ENCODE measurements around the gene TMEM39A.

TMEM39A gene, protein sequence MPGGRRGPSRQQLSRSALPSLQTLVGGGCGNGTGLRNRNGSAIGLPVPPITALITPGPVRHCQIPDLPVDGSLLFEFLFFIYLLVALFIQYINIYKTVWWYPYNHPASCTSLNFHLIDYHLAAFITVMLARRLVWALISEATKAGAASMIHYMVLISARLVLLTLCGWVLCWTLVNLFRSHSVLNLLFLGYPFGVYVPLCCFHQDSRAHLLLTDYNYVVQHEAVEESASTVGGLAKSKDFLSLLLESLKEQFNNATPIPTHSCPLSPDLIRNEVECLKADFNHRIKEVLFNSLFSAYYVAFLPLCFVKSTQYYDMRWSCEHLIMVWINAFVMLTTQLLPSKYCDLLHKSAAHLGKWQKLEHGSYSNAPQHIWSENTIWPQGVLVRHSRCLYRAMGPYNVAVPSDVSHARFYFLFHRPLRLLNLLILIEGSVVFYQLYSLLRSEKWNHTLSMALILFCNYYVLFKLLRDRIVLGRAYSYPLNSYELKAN

DNA sequence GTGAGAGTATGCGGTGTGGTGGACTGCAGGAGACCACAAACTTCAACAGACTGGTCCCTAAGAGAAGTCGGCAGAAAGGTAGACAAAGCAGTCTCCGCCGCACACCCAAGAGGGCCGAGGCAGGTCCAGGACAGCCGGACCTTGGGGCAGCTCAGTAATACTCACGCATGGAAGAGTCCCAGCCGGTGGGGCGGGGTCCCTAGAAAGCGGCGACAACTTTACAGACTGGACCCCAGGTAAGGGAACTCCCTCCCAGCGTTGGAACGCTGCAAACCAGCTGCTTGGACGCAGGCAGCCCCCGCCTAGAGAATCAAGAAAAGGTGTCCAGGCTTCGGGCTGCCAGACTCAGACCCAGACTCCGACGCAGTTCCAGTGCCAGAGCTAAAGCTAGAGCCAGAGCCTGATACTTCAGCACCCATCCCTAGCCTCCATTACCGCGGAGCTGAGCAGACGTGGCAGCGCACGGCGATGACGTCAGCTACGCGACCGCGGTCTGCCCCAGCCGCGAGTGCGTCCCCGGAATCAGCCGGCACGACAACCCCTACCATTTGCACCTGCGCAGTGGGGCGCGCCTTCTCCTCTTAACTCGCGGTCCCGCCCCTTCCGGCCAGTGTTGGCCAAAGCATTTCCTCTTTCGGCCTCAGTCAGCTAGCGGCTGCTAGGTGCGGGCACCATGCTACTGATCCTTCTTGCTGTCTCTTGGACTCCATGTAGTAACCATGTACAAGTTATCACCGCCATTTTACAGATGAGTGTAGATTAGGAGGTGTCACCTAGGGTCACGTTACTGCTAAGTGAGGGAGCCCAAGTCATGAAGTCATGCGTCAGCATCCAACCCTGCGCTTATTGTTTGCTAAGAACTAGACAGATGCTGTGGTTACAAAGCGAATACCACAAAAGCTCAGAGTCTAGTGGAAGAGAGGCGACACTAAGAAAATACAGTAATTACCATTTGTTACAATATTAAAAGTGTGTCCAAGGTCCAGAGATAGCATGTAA lies at the start of gene TMEM39A:
TSS of gene TMEM39A (minus strand) at position 445 of the 999 bp plus-strand sequence. CDS start 1,541 bp downstream, outside the sequence.
- DNase-seq (ENCODE audit: low read depth) = peak; percentile 98

- no peak for DNase-seq (ENCODE audit: low read depth)
Measured at GRCh38 chr3:119510690-119511089, 47.3 kb upstream of the TMEM39A start.

- no peak for DNase-seq (ENCODE audit: low read depth)
Measured at GRCh38 chr3:119508172-119508845, 44.9 kb upstream of the TMEM39A start.

- no peak for DNase-seq (ENCODE audit: low read depth)
Measured at GRCh38 chr3:119507404-119507803, 44.0 kb upstream of the TMEM39A start.

DNA sequence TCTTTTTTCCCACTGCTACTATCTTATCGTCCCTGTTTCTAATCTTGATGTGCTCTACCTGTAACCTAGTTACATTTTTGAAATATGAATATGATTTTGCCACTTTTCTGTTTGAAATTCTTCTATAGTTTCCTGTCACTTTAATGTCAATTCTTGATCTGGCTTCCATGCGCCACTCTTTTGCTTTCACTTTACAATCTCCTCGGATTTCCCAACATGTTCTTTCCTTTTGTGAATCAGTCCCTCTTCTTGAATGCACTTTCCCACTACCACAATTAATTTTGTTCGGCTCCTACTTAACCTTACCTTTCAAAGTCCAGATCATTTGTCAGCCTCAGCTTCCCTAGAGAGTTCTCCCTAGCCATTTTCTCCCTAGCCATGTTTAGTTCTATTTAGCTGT lies 43.2 kb upstream of the TMEM39A start:
- no peak for DNase-seq (ENCODE audit: low read depth)

DNA sequence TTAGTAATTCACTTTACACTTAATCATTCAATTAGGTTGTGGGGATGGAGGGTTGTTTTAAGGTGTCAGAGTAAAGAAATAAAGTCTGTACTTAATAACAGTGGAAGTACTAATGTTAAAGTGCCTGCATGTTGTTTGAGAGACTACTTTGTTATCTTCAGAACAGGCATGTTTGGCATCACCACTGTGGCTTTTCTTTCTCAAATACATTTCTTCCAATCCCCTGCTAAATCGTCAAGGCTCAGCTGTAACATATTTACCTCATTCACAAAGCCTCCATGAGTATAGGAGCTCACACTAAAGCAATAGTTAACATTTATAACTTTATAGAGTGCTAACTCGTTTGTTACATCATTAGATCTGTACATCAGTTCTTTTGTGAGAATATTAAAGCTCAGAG lies 37.5 kb upstream of the TMEM39A start:
- DNase-seq (ENCODE audit: low read depth) = no peak

- DNase-seq (ENCODE audit: low read depth) = no peak
Measured at GRCh38 chr3:119500265-119500664, 36.9 kb upstream of the TMEM39A start.

- peak; percentile 97 for DNase-seq (ENCODE audit: low read depth)
Measured at GRCh38 chr3:119498186-119499011, 35.0 kb upstream of the TMEM39A start, which contains the start of gene TIMMDC1. TSS of gene TIMMDC1 (plus strand) at chr3:119498547. CDS start at chr3:119498734, 187 bp downstream.

DNA sequence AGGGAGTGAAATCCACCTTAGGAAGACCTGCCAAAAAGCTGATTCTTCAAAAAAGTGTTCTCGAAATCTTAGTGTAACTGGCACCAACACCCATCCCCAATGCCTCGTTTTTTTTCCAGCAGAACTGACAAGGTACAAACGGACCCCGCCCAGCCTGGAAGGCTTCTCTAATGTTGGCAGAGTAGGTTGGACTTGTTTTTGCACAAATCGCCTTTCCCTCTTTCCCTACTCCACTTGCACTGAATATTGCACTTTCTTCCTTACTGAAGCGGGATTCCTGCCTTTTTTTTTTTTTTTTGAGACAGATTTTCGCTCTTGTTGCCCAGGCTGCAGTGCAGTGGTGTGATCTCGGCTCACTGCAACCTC lies 34.4 kb upstream of the TMEM39A start:
- DNase-seq (ENCODE audit: low read depth) = peak; percentile 28

GRCh38 chr3:119494597-119494996 lies 31.2 kb upstream of the TMEM39A start:
- DNase-seq (ENCODE audit: low read depth) = no peak

DNA sequence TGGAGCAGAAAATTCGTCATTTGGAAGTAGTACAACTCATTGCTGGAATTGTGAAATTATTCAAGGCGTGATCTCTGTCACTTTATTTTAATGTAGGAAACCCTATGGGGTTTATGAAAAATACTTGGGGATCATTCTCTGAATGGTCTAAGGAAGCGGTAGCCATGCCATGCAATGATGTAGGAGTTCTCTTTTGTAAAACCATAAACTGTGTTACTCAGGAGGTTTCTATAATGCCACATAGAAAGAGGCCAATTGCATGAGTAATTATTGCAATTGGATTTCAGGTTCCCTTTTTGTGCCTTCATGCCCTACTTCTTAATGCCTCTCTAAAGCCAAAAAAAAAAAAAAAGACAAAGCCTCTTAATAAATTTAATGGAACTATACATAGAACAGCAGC lies 29.4 kb upstream of the TMEM39A start:
- no peak for DNase-seq (ENCODE audit: low read depth)

DNA sequence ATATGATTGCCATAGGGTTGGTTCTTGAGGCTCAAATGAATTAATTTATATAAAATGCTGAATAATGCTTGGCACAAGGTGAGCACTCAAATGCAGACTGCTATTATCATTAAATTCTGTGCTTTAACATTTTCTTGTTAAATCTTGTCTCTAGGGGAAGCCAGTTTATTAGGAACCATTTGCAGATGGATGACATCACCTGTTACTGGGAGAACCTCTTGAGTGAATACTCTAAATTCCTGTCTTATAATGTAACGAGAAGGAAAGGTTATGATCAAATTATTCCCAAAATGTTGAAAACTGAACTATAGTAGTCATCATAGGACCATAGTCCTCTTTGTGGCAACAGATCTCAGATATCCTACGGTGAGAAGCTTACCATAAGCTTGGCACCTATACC lies 28.7 kb upstream of the TMEM39A start:
- no peak for DNase-seq (ENCODE audit: low read depth)

DNA sequence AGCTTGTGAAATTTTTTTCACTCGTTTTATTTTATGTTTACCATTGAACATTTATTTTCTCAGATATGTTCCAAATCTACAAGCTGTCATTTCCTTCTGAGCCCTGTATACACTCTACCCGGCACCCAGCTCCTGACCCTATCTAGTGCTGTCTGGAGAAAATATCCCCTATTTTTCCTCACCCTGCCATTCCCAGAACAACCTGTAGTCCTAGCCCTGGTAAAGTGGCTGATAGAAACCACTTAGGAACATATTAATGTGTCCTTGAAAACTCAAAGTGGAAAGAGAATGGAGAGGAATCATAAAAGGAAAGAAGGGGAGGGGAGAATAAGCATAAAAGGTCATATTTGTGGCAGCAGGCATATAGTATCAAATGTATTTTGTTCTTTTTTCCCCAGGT lies 26.7 kb upstream of the TMEM39A start:
- DNase-seq (ENCODE audit: low read depth) = no peak

DNA sequence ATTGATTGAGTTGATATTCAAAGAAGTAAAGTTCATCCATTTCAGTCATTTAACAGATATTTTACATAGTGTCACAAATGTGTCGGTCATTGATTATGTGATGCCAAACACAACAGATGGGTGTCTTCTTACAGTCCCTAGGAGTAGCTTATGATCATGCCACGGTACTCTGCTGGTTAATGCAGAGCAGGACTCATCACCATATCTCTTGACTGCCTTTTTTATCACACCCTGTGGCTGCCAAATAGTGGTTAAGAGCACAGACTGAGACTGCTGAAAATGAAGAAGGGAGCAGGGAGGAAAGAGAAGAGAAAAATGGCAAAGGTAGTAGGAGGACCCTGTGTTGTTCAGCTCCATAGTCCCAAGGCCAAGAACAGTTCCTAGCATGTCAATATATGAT lies 22.1 kb upstream of the TMEM39A start:
- DNase-seq (ENCODE audit: low read depth) = no peak

DNA sequence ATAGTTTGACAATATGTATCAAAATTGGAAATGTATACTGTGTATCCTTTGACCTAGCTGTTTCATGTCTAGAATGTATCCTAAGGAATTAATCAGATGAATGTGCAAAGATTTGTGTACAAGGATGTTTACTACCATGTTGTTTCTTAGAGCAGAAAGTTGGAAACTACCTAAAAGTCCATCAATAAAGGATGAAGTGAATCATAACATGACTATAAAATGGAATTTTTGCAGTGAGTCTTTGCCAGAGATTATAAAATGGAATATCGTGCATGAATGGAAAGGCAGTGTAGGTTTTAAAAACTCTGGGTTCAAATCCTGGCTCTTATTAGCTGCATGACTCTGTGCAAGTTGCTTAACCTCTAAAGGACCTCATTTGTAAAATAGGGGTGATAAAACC lies 19.7 kb upstream of the TMEM39A start:
- DNase-seq (ENCODE audit: low read depth) = no peak

DNA sequence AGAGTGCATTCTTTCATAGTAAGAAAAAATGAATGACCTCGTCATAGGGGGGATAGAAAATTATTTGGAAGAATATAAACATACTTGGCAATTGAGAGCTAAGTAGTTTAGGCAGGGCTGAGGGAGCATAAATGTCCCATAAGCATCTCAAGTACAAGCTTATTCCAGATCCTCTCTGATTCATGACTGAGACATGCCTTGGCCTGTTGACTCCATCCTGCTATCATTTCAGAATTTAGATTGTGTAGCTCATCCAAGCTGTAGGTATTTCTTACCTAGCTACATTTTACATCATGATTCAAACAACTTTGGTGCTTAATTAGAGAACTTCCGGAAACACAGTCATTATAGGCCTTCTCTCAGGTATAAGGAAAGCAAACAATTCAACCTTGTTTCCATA lies 17.7 kb upstream of the TMEM39A start:
- DNase-seq (ENCODE audit: low read depth) = peak; percentile 18

DNA sequence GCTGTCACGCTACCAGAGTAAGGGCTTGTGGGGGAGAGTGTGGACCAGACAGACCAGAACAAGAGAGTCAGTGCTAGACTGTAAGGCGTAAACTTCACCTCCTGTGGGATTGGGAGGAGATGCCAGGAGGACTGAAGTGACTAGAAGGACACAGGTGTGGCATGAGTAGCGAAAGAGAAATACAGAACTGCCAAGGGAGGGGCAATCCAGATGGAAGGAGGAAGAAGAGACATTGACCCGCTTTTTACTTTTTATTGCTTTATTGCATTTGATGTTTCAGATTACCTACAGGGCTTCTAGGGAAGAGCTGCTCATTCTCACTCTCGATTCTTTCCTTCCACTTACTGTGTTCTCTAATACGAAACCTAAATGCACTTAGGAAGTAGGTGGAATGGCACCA lies 7.5 kb upstream of the TMEM39A start:
- DNase-seq (ENCODE audit: low read depth) = no peak

- DNase-seq (ENCODE audit: low read depth) = peak; percentile 42
Measured at GRCh38 chr3:119469418-119470189, 6.2 kb upstream of the TMEM39A start.

- DNase-seq (ENCODE audit: low read depth) = no peak
Measured at GRCh38 chr3:119468041-119468440, 4.6 kb upstream of the TMEM39A start.

- no peak for DNase-seq (ENCODE audit: low read depth)
Measured at GRCh38 chr3:119457246-119457645, 6.2 kb downstream of the TMEM39A start.
